Natural killer cell (primary cell): ENCODE data around the gene PHEX. TPM values are rescaled to one million over a fixed set of nuclear protein-coding genes. Genes with fewer than 3 reads are reported as not detected.

Experiments
- ATAC-seq, 3 donors: fragments of 150-1000 bp in 2 of 3; fragments of 200-7000 bp in 1 of 3; cut with Tn5 transposase; 1 replicate in 1 of 3; 2 replicates in 2 of 3; pipeline ENCODE4 v1.10.0; 2021; ENCODE audit warnings: mild to moderate bottlenecking in 2 of 3, moderate library complexity in 2 of 3
- DNase-seq, 2 donors: peaks; one replicate each; pipeline versions ENCODE4 v3.0.0 to v3.0.0-alpha.2; 2013 to 2021; ENCODE audit warnings: mixed read lengths in 1 of 2
- H3K27ac ChIP-seq: one replicate; pipeline ENCODE4 v1.5.1; 2013; ENCODE audit warnings: mild to moderate bottlenecking, low read length
- H3K27me3 ChIP-seq: one replicate; pipeline ENCODE4 v1.6.1; 2013; ENCODE audit warnings: low read length; ENCODE audit not compliant: control insufficient read depth, insufficient read depth
- H3K36me3 ChIP-seq: one replicate; pipeline ENCODE4 v1.6.1; 2013; ENCODE audit warnings: low read length; ENCODE audit not compliant: control insufficient read depth, insufficient read depth
- H3K4me1 ChIP-seq: one replicate; pipeline ENCODE4 v1.6.1; 2013; ENCODE audit warnings: low read length; ENCODE audit not compliant: control insufficient read depth, insufficient read depth
- H3K4me3 ChIP-seq: one replicate; pipeline ENCODE4 v1.5.1; 2013; ENCODE audit warnings: low read length
- H3K9me3 ChIP-seq: one replicate; pipeline ENCODE4 v1.6.1; 2013; ENCODE audit warnings: low read length; ENCODE audit not compliant: control insufficient read depth, insufficient read depth
- H3K27ac Mint-ChIP-seq, 2 donors: one replicate each; pipeline ENCODE4 v1.8.0; 2022; ENCODE audit warnings: mild to moderate bottlenecking in 2 of 2, mixed read lengths in 2 of 2, moderate library complexity in 1 of 2
- H3K27me3 Mint-ChIP-seq, 2 donors: one replicate each; pipeline ENCODE4 v1.8.0; 2022; ENCODE audit warnings: low read depth in 2 of 2, mixed read lengths in 2 of 2
- H3K36me3 Mint-ChIP-seq: one replicate; pipeline ENCODE4 v1.8.0; 2022; ENCODE audit warnings: mixed read lengths
- H3K4me1 Mint-ChIP-seq, 2 donors: one replicate each; pipeline ENCODE4 v1.8.0; 2022; ENCODE audit warnings: mixed read lengths in 2 of 2
- H3K4me3 Mint-ChIP-seq: one replicate; pipeline ENCODE4 v1.8.0; 2022; ENCODE audit warnings: mild to moderate bottlenecking, moderate library complexity, mixed read lengths
- H3K9me3 Mint-ChIP-seq, 2 donors: one replicate each; pipeline ENCODE4 v1.8.0; 2022; ENCODE audit warnings: mixed read lengths in 2 of 2
- WGBS: methylation state at CpG from one replicate; pipeline ENCODE4 v1.1.7; 2013; ENCODE audit warnings: missing lambda C conversion rate; ENCODE audit not compliant: insufficient coverage; 5-methylcytosine and 5-hydroxymethylcytosine counted together
- intact Hi-C: fragments of 100-400 bp; cut with micrococcal nuclease; formaldehyde crosslinking; loops from one replicate; pipeline ENCODE4 v1.14.2; 2022
- total RNA-seq, 4 donors: library from RNA; stranded (reverse); fragments of 120-200 nt in 1 of 4; gene quantifications; one replicate each; pipeline versions ENCODE4 v1.2.3 to v1.2.4, GENCODE V29; 2013 to 2022
- TF ChIP-seq, protein P1 (sequence below): fragments of 200-600 bp; IDR thresholded peaks from one replicate; pipeline ENCODE4 v1.8.0; 2022; ENCODE audit warnings: antibody characterized with exemption

PHEX gene
- total RNA-seq, 3 donors from 2014 or later (not counting 1 experiment from before 2014, with no cell fraction given) = 0.10 to 0.54 (median 0.25) TPM

GRCh38 chrX:22041907-22042530, 9.9 kb downstream of the PHEX start:
- no peak overlapping the region for H3K4me3 Mint-ChIP-seq
- Histone ChIP-seq H3K27me3 (no peaks in the 10 kb centered on the region), H3K4me1 (no peaks in the 10 kb centered on the region), H3K4me3 (no peak overlapping the region), H3K36me3 (no peaks in the 10 kb centered on the region), H3K27ac (no peak overlapping the region), H3K9me3 (no peaks in the 10 kb centered on the region)
- no peaks in the 10 kb centered on the region for H3K27me3 Mint-ChIP-seq
- no peak overlapping the region for H3K27ac Mint-ChIP-seq
- ATAC-seq (no peak), DNase-seq (no peak)
- intact Hi-C loops = no loop called here
- H3K9me3 Mint-ChIP-seq = no peaks in the 10 kb centered on the region
- H3K4me1 Mint-ChIP-seq = no peaks in the 10 kb centered on the region
- WGBS = 87% methylated on average over 11 of the region's 11 CpGs
- H3K36me3 Mint-ChIP-seq = no peaks in the 10 kb centered on the region
- TF ChIP-seq, protein P1, sequence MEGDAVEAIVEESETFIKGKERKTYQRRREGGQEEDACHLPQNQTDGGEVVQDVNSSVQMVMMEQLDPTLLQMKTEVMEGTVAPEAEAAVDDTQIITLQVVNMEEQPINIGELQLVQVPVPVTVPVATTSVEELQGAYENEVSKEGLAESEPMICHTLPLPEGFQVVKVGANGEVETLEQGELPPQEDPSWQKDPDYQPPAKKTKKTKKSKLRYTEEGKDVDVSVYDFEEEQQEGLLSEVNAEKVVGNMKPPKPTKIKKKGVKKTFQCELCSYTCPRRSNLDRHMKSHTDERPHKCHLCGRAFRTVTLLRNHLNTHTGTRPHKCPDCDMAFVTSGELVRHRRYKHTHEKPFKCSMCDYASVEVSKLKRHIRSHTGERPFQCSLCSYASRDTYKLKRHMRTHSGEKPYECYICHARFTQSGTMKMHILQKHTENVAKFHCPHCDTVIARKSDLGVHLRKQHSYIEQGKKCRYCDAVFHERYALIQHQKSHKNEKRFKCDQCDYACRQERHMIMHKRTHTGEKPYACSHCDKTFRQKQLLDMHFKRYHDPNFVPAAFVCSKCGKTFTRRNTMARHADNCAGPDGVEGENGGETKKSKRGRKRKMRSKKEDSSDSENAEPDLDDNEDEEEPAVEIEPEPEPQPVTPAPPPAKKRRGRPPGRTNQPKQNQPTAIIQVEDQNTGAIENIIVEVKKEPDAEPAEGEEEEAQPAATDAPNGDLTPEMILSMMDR = no peak

DNA sequence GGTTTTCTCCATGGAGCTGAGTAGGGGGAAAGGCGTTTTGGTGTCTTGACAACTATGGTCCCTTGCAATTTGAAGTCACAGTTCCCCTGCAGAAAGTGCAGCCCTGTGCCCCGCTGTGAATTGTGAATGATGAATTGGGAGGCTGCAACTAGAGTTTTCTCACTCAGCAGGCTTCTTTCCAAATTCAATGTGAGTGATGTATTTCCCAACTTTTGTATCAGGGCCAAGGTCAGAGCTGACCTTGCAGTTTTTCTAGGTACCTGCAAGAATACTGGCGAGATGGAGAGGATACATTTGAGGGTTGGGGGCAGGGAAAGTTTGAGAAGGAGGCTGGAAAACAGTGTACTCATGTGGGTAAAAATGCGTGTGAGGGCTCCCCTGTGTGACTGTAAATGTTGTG, 11.7 kb downstream of the PHEX start:
- H3K27me3 ChIP-seq = no peaks in the 10 kb centered on the region
- no peaks in the 10 kb centered on the region for H3K36me3 Mint-ChIP-seq
- H3K36me3 ChIP-seq = no peaks in the 10 kb centered on the region
- H3K4me3 ChIP-seq = no peak overlapping the region
- no peak overlapping the region for H3K4me3 Mint-ChIP-seq
- ATAC-seq (no peak), DNase-seq (no peak)
- TF ChIP-seq, protein P1 = no peak
- no peaks in the 10 kb centered on the region for H3K9me3 ChIP-seq
- WGBS = 85% methylated on average over 3 of the region's 4 CpGs
- H3K4me1 ChIP-seq = no peaks in the 10 kb centered on the region
- no peaks in the 10 kb centered on the region for H3K27me3 Mint-ChIP-seq
- no peaks in the 10 kb centered on the region for H3K4me1 Mint-ChIP-seq
- no peaks in the 10 kb centered on the region for H3K9me3 Mint-ChIP-seq
- intact Hi-C loops = no loop called here
- H3K27ac Mint-ChIP-seq = no peak overlapping the region
- H3K27ac ChIP-seq = no peak overlapping the region

DNA sequence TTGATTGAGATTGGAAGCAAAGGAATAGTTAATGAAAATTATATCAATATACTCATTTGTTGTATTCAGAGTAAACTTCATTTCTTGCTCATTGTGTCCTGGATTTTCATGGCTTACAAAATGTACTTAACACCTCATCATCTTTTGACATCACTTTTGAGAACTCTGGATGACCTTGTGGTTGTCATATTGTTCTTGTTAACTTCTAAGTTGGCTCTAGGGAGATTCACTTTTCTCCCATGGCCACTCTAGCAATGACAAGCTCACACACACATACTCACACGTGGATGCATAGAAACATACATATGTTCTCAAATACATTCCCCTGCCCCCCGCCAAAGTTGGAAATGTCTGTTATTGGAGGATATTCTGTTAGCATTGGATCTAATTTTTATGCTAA, 15.3 kb downstream of the PHEX start:
- Histone ChIP-seq H3K9me3 (no peaks in the 10 kb centered on the region), H3K36me3 (no peaks in the 10 kb centered on the region), H3K4me3 (no peak overlapping the region), H3K4me1 (no peaks in the 10 kb centered on the region), H3K27me3 (no peaks in the 10 kb centered on the region), H3K27ac (no peak overlapping the region)
- Mint-ChIP-seq H3K9me3 (no peaks in the 10 kb centered on the region), H3K27me3 (no peaks in the 10 kb centered on the region), H3K4me3 (no peak overlapping the region), H3K4me1 (no peaks in the 10 kb centered on the region), H3K27ac (no peak overlapping the region), H3K36me3 (no peaks in the 10 kb centered on the region)
- DNase-seq (no peak), ATAC-seq (no peak)
- TF ChIP-seq, protein P1 = no peak
- no CpG with 5 or more reads among the region's 2 CpGs for WGBS
- intact Hi-C loops = no loop called here

GRCh38 chrX:22053481-22053880, 21.4 kb downstream of the PHEX start:
- intact Hi-C loops = no loop called here
- H3K4me3 ChIP-seq = no peak overlapping the region
- no peaks in the 10 kb centered on the region for H3K36me3 ChIP-seq
- H3K27ac ChIP-seq = no peak overlapping the region
- no peak for ATAC-seq
- H3K27me3 Mint-ChIP-seq = peaks cover 0 to 8% of the 10 kb centered on the region in 2 donors
- TF ChIP-seq, protein P1 = no peak
- H3K27ac Mint-ChIP-seq = no peak overlapping the region
- H3K4me1 ChIP-seq = no peaks in the 10 kb centered on the region
- DNase-seq = no peak
- no peak overlapping the region for H3K4me3 Mint-ChIP-seq
- H3K4me1 Mint-ChIP-seq = no peaks in the 10 kb centered on the region
- H3K9me3 ChIP-seq = no peaks in the 10 kb centered on the region
- no peaks in the 10 kb centered on the region for H3K36me3 Mint-ChIP-seq
- 86% methylated on average over 1 of the region's 3 CpGs for WGBS
- no peaks in the 10 kb centered on the region for H3K9me3 Mint-ChIP-seq
- no peaks in the 10 kb centered on the region for H3K27me3 ChIP-seq
